ENCODE measurements around the gene NLN. TPM values are rescaled to one million over a fixed set of nuclear protein-coding genes. Genes with fewer than 3 reads are reported as not detected.

The NLN gene
- total and polyA plus RNA-seq, 9 of the 15 experiments (the other 6 are each of a cell fraction or from before 2014, with no cell fraction given), result 6.9 to 45.2 (median 28.8) TPM

DNA sequence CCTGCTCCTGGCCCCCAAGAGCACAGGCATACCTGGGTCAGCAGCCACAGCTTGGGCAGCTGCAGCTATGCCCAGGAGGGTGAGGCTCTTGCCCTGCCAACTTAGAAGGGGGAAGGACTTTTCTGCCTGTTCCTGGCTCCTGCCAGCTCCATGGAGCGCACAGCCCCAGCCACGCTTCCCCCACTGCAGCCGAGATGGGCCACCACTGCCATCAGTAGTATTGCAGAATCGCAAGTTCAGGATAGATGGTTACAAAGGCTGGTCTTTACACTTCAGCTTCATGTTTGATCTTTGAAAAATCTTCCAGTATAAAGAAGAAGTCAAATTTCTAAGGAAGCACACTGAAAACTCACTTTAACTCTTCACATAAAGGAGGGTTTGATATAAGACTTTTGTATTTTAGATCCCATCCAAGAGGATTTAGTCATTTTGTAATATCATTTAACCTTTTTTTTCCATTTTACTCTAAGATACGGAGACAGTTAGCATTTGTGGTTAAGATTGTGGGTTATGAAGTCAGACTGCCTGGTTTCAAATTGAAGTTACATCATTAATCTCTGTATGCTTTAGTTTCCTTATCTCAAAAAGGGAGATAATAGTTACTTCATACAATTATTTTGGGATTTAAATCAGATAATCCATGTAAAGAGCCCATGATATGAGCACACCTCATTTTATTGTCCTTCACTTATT, 81.8 kb downstream of the NLN start:
- Histone ChIP-seq H3K36me3 (ENCODE audit: control insufficient read depth, insufficient read depth, low read length) (peaks cover 17% of the 10 kb centered on the region), H3K4me1 (replicated peaks in 1 of 2; ENCODE audit: control insufficient read depth in 2 of 2, insufficient read depth in 2 of 2, low read length in 2 of 2) (no peaks in the 10 kb centered on the region), H3K9ac (ENCODE audit: insufficient read depth in 1 of 2, low read depth in 2 of 2, low read length in 2 of 2) (no peak overlapping the region), H3K4me2 (ENCODE audit: insufficient read depth, low read length) (no peak overlapping the region), H3K9me3 (replicated peaks; ENCODE audit: control insufficient read depth, insufficient read depth, low read depth, low read length) (peaks cover 11% of the 10 kb centered on the region; the same call in 1 of the 2 replicates), H2AFZ (ENCODE audit: low read depth, low read length) (no peak overlapping the region), H3K4me3 (no peak overlapping the region), H3K79me2 (ENCODE audit: control insufficient read depth, insufficient read depth, low read length) (no peaks in the 10 kb centered on the region), H4K20me1 (replicated peaks; ENCODE audit: control insufficient read depth, insufficient read depth, low read length) (no peaks in the 10 kb centered on the region), H3K27me3 (ENCODE audit: control insufficient read depth in 2 of 2, insufficient read depth in 2 of 2, low read length in 2 of 2) (no peaks in the 10 kb centered on the region), H3K9me1 (ENCODE audit: control insufficient read depth, insufficient read depth, low read length) (no peaks in the 10 kb centered on the region), H3K27ac (ENCODE audit: extremely low read depth, low read depth, low read length) (no peak overlapping the region)
- CTCF ChIA-PET (ENCODE audit: low intra/inter-chr PET ratio), result no interaction called here
- BruUV-seq (replicated peaks), result no TSS peak
- 92% methylated on average over 5 of the region's 5 CpGs for WGBS (ENCODE audit: insufficient coverage, low coverage, missing lambda C conversion rate)
- in situ Hi-C loops (cut with MboI) (no loop called here), intact Hi-C loops (cut with micrococcal nuclease) (no loop called here)
- FAIRE-seq (no peak), DNase-seq (ENCODE audit: extremely low read depth in 1 of 4, low spot score in 3 of 4) (no peak), ATAC-seq (no peak)
- TF ChIP-seq ZC3H11A (IDR thresholded peaks at IDR 0.05; ENCODE audit: low read depth, low read length) (no peak), RFX5 (IDR thresholded peaks at IDR 0.05; ENCODE audit: low read depth, low read length) (no peak), ZNF445 (CRISPR knock-in tag; IDR thresholded peaks at IDR 0.05; ENCODE audit: low read depth) (no peak), EGR1 (conservative IDR thresholded peaks at IDR 0.05) (no peak), CEBPG (CRISPR knock-in tag; IDR thresholded peaks at IDR 0.05) (no peak), CEBPG (tag; conservative IDR thresholded peaks at IDR 0.05 in 1 of 2, IDR thresholded peaks at IDR 0.05 in 1 of 2) (0 out of 4 replicates have a peak, but pooled peaks of 1 of the 2 experiments have one; percentile 22), ZNF12 (CRISPR knock-in tag; IDR thresholded peaks at IDR 0.05) (no peak), KLF6 (CRISPR knock-in tag; IDR thresholded peaks at IDR 0.05; ENCODE audit: borderline replicate concordance) (no peak), LCOR (CRISPR knock-in tag; IDR thresholded peaks at IDR 0.05) (no peak)
- TF ChIP-seq, protein P1, sequence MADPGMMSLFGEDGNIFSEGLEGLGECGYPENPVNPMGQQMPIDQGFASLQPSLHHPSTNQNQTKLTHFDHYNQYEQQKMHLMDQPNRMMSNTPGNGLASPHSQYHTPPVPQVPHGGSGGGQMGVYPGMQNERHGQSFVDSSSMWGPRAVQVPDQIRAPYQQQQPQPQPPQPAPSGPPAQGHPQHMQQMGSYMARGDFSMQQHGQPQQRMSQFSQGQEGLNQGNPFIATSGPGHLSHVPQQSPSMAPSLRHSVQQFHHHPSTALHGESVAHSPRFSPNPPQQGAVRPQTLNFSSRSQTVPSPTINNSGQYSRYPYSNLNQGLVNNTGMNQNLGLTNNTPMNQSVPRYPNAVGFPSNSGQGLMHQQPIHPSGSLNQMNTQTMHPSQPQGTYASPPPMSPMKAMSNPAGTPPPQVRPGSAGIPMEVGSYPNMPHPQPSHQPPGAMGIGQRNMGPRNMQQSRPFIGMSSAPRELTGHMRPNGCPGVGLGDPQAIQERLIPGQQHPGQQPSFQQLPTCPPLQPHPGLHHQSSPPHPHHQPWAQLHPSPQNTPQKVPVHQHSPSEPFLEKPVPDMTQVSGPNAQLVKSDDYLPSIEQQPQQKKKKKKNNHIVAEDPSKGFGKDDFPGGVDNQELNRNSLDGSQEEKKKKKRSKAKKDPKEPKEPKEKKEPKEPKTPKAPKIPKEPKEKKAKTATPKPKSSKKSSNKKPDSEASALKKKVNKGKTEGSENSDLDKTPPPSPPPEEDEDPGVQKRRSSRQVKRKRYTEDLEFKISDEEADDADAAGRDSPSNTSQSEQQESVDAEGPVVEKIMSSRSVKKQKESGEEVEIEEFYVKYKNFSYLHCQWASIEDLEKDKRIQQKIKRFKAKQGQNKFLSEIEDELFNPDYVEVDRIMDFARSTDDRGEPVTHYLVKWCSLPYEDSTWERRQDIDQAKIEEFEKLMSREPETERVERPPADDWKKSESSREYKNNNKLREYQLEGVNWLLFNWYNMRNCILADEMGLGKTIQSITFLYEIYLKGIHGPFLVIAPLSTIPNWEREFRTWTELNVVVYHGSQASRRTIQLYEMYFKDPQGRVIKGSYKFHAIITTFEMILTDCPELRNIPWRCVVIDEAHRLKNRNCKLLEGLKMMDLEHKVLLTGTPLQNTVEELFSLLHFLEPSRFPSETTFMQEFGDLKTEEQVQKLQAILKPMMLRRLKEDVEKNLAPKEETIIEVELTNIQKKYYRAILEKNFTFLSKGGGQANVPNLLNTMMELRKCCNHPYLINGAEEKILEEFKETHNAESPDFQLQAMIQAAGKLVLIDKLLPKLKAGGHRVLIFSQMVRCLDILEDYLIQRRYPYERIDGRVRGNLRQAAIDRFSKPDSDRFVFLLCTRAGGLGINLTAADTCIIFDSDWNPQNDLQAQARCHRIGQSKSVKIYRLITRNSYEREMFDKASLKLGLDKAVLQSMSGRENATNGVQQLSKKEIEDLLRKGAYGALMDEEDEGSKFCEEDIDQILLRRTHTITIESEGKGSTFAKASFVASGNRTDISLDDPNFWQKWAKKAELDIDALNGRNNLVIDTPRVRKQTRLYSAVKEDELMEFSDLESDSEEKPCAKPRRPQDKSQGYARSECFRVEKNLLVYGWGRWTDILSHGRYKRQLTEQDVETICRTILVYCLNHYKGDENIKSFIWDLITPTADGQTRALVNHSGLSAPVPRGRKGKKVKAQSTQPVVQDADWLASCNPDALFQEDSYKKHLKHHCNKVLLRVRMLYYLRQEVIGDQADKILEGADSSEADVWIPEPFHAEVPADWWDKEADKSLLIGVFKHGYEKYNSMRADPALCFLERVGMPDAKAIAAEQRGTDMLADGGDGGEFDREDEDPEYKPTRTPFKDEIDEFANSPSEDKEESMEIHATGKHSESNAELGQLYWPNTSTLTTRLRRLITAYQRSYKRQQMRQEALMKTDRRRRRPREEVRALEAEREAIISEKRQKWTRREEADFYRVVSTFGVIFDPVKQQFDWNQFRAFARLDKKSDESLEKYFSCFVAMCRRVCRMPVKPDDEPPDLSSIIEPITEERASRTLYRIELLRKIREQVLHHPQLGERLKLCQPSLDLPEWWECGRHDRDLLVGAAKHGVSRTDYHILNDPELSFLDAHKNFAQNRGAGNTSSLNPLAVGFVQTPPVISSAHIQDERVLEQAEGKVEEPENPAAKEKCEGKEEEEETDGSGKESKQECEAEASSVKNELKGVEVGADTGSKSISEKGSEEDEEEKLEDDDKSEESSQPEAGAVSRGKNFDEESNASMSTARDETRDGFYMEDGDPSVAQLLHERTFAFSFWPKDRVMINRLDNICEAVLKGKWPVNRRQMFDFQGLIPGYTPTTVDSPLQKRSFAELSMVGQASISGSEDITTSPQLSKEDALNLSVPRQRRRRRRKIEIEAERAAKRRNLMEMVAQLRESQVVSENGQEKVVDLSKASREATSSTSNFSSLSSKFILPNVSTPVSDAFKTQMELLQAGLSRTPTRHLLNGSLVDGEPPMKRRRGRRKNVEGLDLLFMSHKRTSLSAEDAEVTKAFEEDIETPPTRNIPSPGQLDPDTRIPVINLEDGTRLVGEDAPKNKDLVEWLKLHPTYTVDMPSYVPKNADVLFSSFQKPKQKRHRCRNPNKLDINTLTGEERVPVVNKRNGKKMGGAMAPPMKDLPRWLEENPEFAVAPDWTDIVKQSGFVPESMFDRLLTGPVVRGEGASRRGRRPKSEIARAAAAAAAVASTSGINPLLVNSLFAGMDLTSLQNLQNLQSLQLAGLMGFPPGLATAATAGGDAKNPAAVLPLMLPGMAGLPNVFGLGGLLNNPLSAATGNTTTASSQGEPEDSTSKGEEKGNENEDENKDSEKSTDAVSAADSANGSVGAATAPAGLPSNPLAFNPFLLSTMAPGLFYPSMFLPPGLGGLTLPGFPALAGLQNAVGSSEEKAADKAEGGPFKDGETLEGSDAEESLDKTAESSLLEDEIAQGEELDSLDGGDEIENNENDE (IDR thresholded peaks at IDR 0.05; ENCODE audit: low read depth, low read length), result no peak
- POLR2A ChIA-PET, result interaction anchor here (1.1 to 1.6 kb wide), 2 partner anchors 8 to 142 kb away, joined by 4 to 5 read pairs; no protein-coding TSS in a partner anchor
